HG03571 (cell line): ENCODE data around the gene KRTCAP2.

Source experiments
- ATAC-seq: cut with Tn5 transposase; IDR thresholded peaks from one replicate; pipeline ENCODE4 v1.9.1; 2021; ENCODE audit not compliant: unreplicated experiment

Gene KRTCAP2

DNA sequence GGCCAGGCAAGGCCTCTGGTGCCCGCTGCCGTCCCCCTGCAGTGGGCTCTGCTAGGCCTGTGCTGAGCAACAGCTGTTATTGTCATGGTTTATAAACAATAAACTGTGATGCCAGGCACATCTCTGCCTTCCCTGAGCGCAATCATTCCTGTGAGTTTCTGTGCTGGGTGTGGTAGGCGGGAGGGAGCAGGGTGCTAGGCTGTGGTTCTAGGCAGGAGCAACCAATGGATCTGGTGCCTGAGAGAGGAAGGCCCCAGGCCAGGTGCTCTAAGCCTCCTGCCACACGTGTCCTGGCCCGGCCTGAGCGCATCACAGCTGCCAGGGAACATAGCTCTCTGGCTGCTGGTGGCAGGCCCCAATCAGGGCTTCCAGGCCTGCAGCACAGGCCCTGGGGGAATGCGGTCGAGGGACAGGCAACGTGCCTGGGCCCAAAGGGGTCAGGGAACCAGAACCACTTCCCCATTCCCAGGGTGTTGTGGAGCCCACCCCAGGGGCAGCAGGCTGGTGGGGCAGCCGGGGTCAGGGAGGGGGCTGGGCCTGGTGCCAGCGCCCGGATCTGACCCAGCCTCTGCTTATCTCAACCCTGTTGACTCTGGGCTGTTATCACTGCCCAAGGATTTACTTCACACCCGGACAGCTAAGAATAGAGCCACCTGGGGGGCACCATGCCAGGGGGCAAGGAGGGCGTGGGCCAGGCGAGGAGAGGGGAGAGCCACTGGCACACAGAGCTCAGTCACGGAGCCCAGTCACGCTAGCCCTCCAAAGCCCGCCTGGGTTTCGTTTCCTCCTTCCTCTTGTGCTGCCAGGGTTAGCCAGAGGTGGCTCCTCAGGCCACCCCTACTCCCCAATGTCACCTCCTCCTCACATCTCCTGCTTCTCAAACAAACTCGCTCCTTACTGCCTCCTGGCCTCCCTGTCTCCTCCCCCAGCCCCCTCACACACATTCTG lies 12.0 kb upstream of the KRTCAP2 start:
- ATAC-seq: peak; percentile 56

DNA sequence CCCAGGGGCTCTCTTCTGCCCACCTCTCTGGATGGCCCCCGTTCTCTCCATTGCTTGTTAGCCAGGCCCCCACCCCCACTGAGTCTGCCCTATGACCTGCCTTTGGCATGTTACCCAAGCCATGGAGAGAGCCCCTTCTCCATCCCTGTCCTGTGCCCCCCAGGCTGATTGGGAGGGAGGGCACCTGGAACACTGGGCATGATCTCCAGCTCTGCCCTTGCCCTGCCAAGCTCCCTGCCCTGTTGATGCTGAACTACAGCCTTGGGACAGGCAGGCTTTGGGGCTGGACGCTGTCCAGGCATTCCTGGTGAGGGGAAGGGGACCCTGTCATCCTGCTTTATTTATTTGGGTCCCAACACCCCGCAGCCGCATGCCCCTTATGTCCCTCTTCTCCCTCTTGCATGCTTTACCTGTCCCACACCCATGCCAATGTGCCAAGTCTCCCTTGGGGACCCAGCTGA lies 11.3 kb upstream of the KRTCAP2 start:
- no peak for ATAC-seq

DNA sequence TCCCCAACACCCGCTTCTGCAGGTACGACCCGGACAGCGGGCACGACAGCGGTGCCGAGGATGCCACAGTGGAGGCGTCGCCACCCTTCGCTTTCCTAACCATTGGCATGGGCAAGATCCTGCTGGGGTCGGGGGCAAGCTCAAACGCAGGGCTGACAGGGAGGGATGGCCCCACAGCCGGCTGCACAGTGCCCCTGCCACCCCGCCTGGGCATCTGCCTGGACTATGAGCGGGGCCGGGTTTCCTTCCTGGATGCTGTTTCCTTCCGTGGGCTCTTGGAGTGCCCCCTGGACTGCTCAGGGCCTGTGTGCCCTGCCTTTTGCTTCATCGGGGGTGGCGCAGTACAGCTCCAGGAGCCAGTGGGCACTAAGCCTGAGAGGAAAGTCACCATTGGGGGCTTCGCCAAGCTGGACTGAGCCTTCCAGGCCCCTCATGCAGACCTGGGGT lies 10.7 kb upstream of the KRTCAP2 start:
- ATAC-seq: no peak

DNA sequence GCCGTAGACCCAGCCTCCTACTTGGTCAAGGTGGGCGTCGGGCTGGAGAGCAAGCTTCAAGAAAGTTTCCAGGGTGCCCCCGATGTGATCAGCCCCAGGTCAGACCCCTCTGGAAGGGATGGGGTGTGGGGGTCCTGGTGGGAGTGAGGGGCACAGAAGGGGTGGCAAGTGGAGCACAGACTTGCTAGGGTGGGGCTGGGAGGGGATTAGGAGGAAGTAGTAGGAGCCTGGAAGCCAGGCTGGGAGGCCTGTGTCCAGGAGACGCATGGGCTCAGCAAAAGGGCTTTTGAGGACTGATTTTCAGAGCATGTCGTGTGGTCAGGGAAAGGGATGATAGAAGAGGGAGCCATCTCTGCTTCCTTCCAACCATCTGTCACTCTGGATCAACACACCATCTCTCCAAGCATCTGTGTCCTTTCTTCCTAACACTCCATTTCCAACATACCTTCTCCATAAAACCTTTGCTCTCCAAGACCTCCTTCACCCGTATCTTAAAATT lies 9.0 kb upstream of the KRTCAP2 start:
- ATAC-seq: no peak

DNA sequence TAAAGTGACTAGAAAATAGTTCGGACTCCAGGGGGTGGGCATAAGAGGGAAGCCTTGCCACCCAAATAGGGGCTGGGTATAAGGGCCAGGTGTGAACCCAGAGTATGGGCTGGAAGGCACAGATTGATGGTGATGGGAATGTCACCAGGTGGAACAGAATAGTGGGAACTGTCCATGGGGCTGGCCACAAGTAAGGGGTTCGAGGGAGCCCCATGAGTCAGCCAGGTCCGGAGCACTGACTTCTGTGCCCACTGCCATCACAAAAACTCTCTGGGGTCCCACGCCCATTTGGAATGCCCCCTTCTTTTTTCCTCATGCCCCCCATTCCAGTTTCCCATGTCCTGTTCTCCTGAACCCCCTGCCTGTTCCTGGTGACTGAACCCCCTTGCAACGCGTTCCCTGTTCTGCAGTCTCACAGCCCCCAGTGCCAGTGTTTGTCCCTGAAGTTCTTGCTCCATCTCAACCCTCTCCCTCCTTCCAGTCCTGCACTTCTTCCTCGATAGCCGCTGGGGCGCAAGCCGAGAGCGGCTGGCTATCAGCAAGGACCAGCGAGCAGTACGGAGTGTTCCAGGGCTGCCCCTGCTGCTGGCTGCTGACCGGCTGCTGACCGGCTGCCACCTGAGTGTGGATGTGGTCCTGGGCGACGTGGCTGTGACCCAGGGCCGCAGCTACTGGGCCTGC lies 8.4 kb upstream of the KRTCAP2 start:
- ATAC-seq: no peak

DNA sequence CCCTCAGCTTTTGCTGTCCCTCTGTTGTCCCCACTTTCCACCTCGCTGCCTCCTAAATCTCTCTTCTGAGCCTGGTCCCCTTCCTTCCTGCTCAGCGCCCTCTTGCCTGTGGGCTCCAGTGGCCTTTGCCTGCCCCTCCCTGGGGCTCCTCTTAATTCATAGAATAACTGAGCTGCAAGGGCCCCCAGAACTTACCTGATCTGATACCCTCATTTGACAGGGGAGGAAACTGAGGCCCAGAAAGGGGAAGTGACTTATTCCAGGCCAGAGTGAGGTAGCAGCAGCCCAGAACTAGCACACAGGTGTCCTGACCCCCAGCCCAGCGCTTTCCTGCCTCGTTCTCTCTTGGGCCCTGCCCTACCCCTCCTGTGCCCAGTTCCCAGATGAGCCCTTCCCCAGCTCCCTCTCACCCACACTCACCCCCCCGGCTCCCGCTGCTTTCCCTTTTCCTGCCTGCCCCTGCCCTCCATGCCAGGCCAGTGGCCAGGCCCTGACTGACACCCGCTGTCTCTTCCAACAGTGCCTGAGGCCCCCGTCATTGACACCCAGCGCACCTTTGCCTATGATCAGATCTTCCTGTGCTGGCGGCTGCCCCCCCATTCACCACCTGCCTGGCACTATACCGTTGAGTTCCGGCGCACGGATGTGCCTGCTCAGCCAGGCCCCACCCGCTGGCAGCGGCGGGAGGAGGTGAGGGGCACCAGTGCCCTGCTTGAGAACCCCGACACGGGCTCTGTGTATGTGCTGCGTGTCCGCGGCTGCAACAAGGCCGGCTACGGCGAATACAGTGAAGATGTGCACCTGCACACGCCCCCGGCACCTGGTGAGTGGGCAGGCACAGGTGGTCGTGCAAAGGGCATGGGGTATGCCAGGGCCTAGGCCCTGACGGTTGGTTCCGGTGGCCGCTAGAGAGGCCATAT lies 6.3 kb upstream of the KRTCAP2 start:
- ATAC-seq: no peak

DNA sequence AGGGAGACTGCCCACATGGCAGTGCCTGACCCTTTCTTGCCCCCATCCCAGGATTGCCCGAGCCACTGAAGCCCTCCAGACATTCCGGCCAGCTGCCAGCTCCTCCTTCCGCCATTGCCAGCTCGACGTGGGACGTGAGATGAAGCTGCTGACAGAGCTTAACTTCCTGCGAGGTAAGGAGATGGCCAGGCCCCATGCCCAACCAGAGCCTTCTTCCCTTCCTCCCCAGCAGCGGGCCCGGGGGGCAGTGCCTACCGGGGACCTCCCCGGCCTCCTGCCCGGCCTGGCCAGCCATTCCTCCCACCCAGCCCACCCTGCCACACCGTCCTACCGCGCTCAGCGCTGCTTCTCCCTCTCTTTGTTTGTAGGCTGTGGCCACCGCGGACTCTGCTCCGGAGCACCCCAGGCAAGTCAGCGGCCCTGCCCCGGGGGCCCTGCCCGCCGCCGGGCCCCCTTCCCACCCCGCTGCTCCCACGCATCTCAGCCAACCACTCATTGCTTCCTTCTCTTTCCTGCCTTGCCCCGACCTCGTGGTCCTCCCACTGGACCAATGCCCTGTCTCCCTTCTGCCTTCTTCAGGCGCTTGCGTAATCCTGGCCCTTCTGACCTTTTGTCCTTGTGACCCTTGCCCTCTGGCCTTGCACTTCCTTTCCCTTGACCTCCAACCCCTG lies 5.5 kb upstream of the KRTCAP2 start:
- no peak for ATAC-seq

DNA sequence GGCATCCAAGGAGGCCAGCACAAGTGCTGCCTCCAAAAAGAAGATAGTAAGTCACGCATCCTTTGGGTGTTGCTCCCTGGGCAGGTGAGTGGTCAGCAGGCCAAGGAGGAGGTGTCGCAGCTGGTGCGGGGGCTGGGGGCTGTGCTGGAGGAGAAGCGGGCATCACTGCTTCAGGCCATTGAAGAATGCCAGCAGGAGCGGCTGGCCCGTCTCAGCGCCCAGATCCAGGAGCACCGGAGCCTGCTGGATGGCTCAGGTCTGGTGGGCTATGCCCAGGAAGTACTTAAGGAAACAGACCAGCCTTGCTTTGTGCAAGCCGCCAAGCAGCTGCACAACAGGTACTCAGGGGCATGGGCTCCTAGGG lies 4.8 kb upstream of the KRTCAP2 start:
- no peak for ATAC-seq

DNA sequence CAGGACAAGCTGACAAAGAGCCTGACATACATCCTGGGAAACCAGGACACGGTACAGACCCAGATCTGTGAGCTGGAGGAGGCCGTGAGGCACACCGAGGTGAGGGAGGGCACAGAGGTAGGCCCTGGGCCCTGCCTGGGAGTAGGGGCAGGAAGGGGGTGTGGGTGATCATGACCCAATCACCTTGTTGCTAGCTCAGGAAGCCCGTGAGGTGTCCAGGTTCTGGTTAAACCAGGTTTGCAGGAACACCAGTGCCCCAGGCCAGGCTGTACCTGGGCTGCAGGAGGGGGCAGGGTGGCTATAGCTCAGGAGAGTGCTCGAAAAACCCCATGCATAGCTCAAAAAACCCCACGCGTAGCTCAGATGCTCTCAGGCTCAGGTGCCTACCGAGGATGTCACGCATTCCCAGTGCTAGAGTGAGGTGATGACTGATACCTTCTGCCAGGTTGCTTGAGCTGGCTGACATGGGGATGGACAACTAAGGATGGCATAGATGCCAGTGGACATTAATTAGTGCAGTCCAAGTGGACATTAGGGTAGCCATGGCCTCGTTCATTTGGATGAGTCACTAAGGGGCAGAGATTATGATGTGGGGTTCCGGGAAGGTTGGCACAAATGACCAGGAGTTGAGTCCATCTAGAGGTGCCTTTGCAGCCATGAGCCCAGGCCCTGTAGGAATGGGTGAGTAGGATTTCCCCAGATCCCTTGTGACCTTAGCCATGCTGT lies 4.3 kb upstream of the KRTCAP2 start:
- no peak for ATAC-seq

DNA sequence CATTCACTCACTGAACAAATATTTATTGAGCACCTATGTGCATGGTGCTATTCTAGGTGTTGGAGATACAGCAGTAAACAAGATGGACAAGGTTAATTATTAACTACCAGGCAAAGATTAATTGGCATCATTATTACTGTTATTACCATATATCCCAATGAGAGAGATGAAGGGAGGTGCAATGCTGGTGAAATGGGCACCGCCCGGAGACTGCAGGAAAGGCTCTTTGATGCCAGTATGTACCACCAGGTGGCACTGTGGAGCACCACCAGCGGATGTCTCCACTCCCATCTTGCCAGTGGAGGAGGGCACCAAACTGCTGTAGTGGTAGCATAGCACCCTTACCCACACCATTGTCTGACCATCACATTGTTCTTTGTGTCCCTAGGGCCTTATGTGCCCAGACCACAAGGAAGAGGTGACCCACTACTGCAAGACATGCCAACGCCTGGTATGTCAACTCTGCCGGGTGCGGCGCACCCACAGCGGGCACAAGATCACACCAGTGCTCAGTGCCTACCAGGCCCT lies 3.5 kb upstream of the KRTCAP2 start:
- ATAC-seq: no peak

DNA sequence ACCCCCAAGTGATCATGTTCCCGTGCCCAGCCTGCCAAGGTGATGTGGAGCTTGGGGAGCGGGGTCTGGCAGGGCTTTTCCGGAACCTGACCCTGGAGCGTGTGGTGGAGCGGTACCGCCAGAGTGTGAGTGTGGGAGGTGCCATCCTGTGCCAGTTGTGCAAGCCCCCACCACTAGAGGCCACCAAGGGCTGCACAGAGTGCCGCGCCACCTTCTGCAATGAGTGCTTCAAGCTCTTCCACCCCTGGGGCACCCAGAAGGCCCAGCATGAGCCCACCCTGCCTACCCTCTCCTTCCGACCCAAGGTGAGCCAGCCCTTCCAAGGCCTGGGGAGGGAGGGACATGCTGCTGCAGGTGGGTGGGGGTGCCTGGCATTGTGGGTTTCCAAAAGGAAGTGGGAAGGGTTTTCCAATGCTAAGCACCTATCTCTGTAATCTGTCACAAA lies 2.8 kb upstream of the KRTCAP2 start:
- no peak for ATAC-seq

DNA sequence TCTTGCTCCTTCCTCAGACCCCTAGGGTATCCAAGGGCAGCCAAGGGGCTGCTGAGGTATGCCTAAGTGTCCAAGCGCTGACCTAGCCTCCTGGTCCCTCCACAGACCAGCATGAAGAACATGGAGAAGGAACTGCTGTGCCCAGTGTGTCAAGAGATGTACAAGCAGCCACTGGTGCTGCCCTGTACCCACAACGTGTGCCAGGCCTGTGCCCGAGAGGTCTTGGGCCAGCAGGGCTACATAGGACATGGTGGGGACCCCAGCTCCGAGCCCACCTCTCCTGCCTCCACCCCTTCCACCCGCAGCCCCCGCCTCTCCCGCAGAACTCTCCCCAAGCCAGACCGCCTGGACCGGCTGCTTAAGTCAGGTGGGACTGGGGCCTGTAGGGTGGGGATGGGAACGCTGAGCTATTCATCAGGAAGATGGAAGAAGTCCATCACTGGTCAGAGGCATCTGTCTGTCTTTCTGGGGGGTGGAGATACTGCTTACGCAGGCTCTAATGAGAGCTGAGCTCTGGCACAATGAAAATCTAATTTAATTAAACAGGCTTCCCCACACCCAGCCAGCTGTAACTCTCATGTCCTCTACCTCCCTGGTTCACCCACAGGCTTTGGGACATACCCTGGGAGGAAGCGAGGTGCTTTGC lies 2.3 kb upstream of the KRTCAP2 start:
- ATAC-seq: no peak

DNA sequence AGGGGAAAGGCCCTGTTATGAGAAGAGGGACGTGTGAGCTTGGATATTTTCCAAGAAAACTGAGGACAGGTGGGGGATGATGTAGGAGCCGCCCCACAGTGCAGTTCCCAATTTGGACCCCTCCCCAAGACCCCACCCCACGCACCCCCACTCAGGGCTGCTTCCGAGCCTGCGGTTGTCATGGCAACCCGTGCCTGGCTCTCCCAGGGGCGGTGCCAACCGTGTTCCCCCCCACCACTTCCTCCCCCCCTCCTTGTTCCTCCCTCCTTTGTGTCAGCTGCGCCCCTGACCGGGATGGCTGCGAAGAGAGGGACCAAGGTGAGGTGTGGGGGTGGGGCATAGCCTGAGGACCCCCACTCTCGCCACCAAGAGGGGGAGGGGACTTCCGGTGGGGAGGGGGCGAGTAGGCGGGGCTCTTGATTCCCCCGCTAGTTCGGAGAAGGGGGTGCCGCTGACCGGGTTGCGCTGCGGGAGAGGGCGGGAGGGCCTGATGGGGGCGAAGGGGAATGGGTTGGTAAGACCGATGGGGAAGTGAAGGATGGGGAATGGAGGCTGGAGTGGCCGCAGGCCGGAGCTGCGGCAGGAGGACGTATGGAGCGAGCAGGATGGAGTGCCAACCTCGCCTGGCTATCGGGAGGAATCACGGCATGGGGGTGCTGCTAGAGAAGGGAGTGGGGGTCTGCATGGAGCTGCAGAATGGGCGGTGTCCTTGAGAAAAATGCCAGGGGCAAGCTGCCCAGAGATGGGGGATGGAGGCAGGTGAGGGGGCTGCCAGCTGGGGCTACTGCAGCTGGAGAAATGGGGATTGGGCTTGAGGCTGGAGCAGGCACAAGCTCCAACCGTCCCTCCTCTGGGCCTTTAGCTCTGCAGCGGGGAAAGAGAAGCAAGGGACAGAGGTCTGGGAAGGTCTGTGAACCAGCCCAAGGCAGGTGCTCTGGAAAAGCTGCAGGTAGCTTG lies 1.5 kb upstream of the KRTCAP2 start:
- no peak for ATAC-seq

DNA sequence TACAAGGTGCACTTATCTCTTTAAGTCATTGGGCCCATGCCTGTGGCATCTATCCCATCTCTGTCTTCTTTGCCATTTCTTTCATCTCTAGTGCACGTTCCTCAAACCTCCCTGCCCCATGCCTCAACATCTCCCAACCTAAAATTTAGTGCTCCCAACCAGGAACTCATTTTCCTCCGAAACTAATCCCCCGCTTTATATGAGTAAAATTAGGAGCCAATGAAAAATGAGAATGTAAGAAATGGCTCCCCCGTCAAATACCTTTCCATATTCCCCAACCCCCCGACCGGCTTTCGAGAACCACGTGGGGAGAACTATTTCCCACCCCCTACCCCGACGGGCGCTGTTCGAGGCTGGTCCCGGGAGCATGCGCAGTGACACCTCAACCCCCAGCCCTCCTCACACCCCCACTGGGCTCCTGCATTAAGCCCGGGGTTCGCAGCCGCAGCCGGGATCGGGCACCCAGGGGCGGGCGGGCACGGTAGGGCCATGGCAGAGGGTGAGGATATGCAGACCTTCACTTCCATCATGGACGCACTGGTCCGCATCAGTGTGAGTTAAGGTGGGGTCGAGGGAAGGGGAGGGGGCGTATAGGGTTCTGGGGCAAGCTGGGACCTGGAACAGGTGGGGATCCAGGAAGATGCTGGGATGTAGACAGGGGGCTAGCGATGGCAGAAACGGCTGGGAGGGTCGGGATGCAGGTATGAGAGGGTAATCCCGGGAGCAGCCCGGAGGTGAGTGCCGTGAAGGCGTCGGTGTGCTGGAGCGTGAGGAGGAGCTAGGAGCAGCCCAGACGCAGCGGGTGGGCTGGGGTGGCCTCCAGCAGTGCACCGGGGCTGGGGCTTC lies 597 bp upstream of the KRTCAP2 start, which contains the start of gene TRIM46:
TSS of gene TRIM46 (plus strand) at position 372 of the 846 bp plus-strand sequence. CDS start at position 490, 118 bp downstream.
- no peak for ATAC-seq

DNA sequence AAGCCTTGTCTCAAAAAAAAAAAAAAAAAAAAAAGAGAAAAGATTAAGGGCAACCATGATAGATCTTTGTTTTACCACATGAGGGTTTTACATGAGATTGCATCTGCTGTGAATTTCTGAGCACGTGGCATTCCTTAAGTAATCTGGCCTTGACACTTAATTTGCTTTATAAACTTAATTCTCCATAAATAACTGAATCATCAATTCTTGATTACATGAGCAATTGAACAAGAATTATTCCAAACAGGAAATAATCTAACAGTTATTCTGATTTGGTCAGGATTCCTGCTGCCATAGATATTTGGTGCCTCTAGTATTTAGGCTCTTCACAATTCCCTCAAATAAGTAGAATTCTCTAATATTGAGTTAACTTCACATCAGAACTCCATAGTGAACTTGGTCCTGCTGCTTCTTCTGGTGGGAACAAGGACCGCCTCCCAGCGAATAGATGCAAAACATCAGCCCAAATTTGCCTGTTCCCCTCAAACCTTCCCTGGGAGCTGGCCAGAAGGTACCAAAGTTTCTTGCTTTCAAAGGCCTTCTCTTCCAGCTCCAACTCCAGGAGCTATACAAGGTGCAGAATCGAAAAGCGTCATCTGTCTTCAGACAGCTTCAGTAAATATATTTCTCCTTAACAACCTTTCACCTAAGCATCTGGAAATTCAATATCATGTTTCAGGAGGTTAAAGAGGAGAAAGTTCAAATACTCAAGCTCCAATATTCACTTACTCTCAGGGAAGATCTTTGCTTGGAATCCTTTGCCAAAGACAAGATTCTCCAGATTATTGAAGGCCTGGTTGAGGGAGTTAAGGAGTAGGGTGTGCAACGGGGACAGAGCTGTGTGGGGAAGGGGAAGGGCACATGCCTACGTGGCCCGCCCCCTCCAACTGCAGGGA lies 1.0 kb downstream of the KRTCAP2 start:
- no peak for ATAC-seq

DNA sequence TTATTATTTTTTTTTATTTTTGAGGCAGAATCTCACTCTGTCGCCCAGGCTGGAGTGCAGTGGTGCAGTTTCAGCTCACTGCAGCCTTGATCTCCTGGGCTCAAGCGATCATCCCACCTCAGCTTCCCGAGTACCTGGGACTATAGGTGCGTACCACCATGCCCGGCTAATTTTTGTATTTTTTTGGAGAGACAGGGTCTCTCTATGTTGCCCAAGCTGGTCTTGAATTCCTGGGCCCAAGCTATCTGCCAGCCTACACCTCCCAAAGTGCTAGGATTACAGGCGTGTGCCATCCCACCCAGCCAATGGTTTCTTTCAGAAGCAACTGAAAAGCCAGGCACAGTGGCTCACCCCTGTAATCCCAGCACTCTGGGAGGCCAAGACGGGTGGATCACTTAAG lies 2.3 kb downstream of the KRTCAP2 start:
- ATAC-seq: no peak
